Endothelial cell (in vitro differentiated cells): ENCODE measurements around the gene HSD17B2. TPM values are rescaled to one million over a fixed set of nuclear protein-coding genes. Genes with fewer than 3 reads are reported as not detected.

ENCODE experiments used
- DNase-seq: peaks from one replicate; pipeline ENCODE4 v3.0.0; 2021; ENCODE audit warnings: low spot score
- H3K27ac Mint-ChIP-seq: one replicate; pipeline ENCODE4 v1.8.0; 2021; ENCODE audit warnings: mixed read lengths, inconsistent platforms; ENCODE audit not compliant: unreplicated experiment
- H3K27me3 Mint-ChIP-seq: one replicate; pipeline ENCODE4 v1.8.0; 2021; ENCODE audit warnings: mild to moderate bottlenecking, moderate library complexity, mixed read lengths, inconsistent platforms; ENCODE audit not compliant: unreplicated experiment
- H3K36me3 Mint-ChIP-seq: one replicate; pipeline ENCODE4 v1.8.0; 2021; ENCODE audit warnings: mild to moderate bottlenecking, low read depth, mixed read lengths, inconsistent platforms; ENCODE audit not compliant: unreplicated experiment
- H3K4me1 Mint-ChIP-seq: one replicate; pipeline ENCODE4 v1.8.0; 2021; ENCODE audit warnings: mild to moderate bottlenecking, mixed read lengths, inconsistent platforms; ENCODE audit not compliant: unreplicated experiment
- H3K4me3 Mint-ChIP-seq: one replicate; pipeline ENCODE4 v1.8.0; 2021; ENCODE audit warnings: mild to moderate bottlenecking, mixed read lengths, inconsistent platforms; ENCODE audit not compliant: unreplicated experiment
- H3K9me3 Mint-ChIP-seq: one replicate; pipeline ENCODE4 v1.8.0; 2021; ENCODE audit warnings: mixed read lengths, inconsistent platforms; ENCODE audit not compliant: unreplicated experiment
- CTCF ChIP-seq: fragments of 200-600 bp; sonication (generic); IDR thresholded peaks from one replicate; pipeline ENCODE4 v1.5.0; 2021; ENCODE audit warnings: antibody characterized with exemption; ENCODE audit not compliant: unreplicated experiment
- total RNA-seq: library from RNA; stranded (reverse); fragmentation: NEBNext Ultra II Directional; extraction: Animal tissue kit (Norgen Biotek cat#: 25700); gene quantifications from one replicate; pipeline ENCODE4 v1.2.1, GENCODE V29; 2021; ENCODE audit not compliant: unreplicated experiment

The HSD17B2 gene
- total RNA-seq, 1 donor from 2014 or later: not detected

GRCh38 chr16:82046541-82046940, 11.5 kb downstream of the HSD17B2 start:
- no peak for DNase-seq
- no peak overlapping the region for H3K4me3 Mint-ChIP-seq
- H3K27ac Mint-ChIP-seq: no peak overlapping the region
- no peak for TF ChIP-seq CTCF
- H3K36me3 Mint-ChIP-seq: no peaks in the 10 kb centered on the region
- no peaks in the 10 kb centered on the region for H3K9me3 Mint-ChIP-seq
- H3K4me1 Mint-ChIP-seq: peaks cover 4% of the 10 kb centered on the region
- no peaks in the 10 kb centered on the region for H3K27me3 Mint-ChIP-seq

DNA sequence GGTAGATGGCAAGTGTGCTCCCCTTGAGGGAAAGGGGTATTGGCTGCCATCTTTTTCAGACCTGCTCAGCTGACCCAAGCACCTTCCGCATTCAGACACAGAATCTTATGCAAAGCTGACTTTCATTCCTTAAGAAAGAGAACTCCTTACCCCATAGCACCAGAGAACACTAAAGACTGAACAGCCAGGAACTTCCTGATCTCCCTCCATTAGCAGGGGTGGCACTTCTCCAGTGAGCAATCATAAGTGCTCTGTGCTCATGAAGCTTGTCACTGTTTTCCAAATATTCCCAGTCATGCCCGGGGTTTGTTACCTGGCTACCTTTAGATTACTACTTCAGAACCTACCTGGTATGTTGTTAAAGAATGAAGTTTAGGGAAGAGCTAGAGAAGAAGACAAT, 11.9 kb downstream of the HSD17B2 start:
- peaks cover 4% of the 10 kb centered on the region for H3K4me1 Mint-ChIP-seq
- no peak overlapping the region for H3K4me3 Mint-ChIP-seq
- no peaks in the 10 kb centered on the region for H3K9me3 Mint-ChIP-seq
- H3K27ac Mint-ChIP-seq: no peak overlapping the region
- TF ChIP-seq CTCF: no peak
- no peaks in the 10 kb centered on the region for H3K36me3 Mint-ChIP-seq
- DNase-seq: no peak
- H3K27me3 Mint-ChIP-seq: no peaks in the 10 kb centered on the region

GRCh38 chr16:82047374-82047773, 12.3 kb downstream of the HSD17B2 start:
- Mint-ChIP-seq H3K4me3 (no peak overlapping the region), H3K27ac (no peak overlapping the region), H3K36me3 (no peaks in the 10 kb centered on the region), H3K9me3 (no peaks in the 10 kb centered on the region), H3K4me1 (peaks cover 4% of the 10 kb centered on the region), H3K27me3 (no peaks in the 10 kb centered on the region)
- no peak for DNase-seq
- TF ChIP-seq CTCF: no peak

DNA sequence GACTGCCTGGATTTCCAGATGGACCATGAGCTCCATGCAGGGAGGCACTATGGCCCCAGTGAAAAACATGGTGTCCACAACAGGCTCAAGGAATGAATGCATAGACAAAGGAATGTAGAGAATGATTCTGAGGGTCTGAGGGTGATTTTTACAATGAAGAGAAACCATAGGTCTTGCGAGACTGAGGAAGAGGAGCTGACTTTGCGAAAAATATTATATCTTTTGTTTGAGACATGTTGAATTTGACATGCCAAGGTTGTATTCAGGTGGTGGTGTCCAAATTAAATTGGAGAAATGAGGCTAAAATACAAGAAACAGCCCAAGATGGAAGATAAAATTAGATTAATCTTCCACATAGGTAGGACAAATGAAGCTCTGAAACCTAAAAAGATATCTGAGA, 12.7 kb downstream of the HSD17B2 start:
- no peaks in the 10 kb centered on the region for H3K9me3 Mint-ChIP-seq
- no peaks in the 10 kb centered on the region for H3K36me3 Mint-ChIP-seq
- peaks cover 4% of the 10 kb centered on the region for H3K4me1 Mint-ChIP-seq
- no peaks in the 10 kb centered on the region for H3K27me3 Mint-ChIP-seq
- no peak for DNase-seq
- H3K4me3 Mint-ChIP-seq: no peak overlapping the region
- H3K27ac Mint-ChIP-seq: no peak overlapping the region
- no peak for TF ChIP-seq CTCF

DNA sequence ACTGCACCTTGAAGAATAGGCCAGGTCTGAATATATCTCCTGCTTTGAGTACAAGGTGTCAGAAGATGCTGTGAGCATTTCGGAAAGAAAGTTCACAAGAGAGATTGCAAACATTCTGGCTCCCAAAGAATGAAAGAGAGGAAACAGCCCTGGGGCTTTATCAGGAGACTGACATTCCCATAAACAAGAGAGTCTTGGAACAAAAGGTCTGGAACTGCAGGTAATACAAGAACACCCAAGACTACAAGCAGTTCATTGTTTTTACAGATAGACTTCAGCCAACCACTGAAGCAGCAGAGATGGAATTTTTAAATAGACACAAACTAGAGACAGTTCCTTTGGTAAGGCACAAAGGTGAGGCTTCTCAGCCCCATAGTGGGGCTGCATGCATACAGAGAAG, 14.4 kb downstream of the HSD17B2 start:
- TF ChIP-seq CTCF: no peak
- no peak for DNase-seq
- Mint-ChIP-seq H3K4me3 (no peak overlapping the region), H3K36me3 (no peaks in the 10 kb centered on the region), H3K9me3 (no peaks in the 10 kb centered on the region), H3K4me1 (peaks cover 4% of the 10 kb centered on the region), H3K27ac (no peak overlapping the region), H3K27me3 (no peaks in the 10 kb centered on the region)
